ENCODE measurements around the gene SWT1. TPM values are rescaled to one million over a fixed set of nuclear protein-coding genes. Genes with fewer than 3 reads are reported as not detected.
A peak's percentile ranks its signal among the peaks of the same experiment; 100 is the strongest.

SWT1 gene
- total and polyA plus RNA-seq, 9 of the 15 experiments (the other 6 are each of a cell fraction or from before 2014, with no cell fraction given): 1.5 to 3.4 (median 2.3) TPM

GRCh38 chr1:185267301-185267700 lies 110.3 kb downstream of the SWT1 start:
- ATAC-seq (no peak), DNase-seq (ENCODE audit: extremely low read depth in 1 of 4, low spot score in 3 of 4) (no peak), FAIRE-seq (no peak)
- 75% methylated on average over 3 of the region's 3 CpGs for WGBS (ENCODE audit: insufficient coverage, low coverage, missing lambda C conversion rate)
- POLR2A ChIA-PET: interaction anchor here (0.6 to 1.8 kb wide), 2 partner anchors 17 to 1447 kb away, joined by 4 to 5 read pairs; no protein-coding TSS in a partner anchor
- CTCF ChIA-PET (ENCODE audit: low intra/inter-chr PET ratio): no interaction called here
- Histone ChIP-seq H3K36me3 (ENCODE audit: control insufficient read depth, insufficient read depth, low read length) (no peaks in the 10 kb centered on the region), H3K27me3 (ENCODE audit: control insufficient read depth in 2 of 2, insufficient read depth in 2 of 2, low read length in 2 of 2) (no peaks in the 10 kb centered on the region), H3K9ac (ENCODE audit: insufficient read depth in 1 of 2, low read depth in 2 of 2, low read length in 2 of 2) (no peak overlapping the region), H3K79me2 (ENCODE audit: control insufficient read depth, insufficient read depth, low read length) (no peaks in the 10 kb centered on the region), H4K20me1 (replicated peaks; ENCODE audit: control insufficient read depth, insufficient read depth, low read length) (no peaks in the 10 kb centered on the region), H3K4me3 (no peak overlapping the region), H3K9me3 (replicated peaks; ENCODE audit: control insufficient read depth, insufficient read depth, low read depth, low read length) (peaks cover 5% of the 10 kb centered on the region; the same call in 1 of the 2 replicates), H3K4me1 (replicated peaks in 1 of 2; ENCODE audit: control insufficient read depth in 2 of 2, insufficient read depth in 2 of 2, low read length in 2 of 2) (peaks cover 2 to 19% of the 10 kb centered on the region in 2 experiments; a peak in 4 of 5 replicates), H3K9me1 (ENCODE audit: control insufficient read depth, insufficient read depth, low read length) (no peaks in the 10 kb centered on the region), H3K4me2 (ENCODE audit: insufficient read depth, low read length) (no peak overlapping the region), H3K27ac (ENCODE audit: extremely low read depth, low read depth, low read length) (no peak overlapping the region), H2AFZ (ENCODE audit: low read depth, low read length) (no peak overlapping the region)
- intact Hi-C loops (cut with micrococcal nuclease) (no loop called here), in situ Hi-C loops (cut with MboI) (no loop called here)
- BruUV-seq (replicated peaks): no TSS peak
- TF ChIP-seq ZNF518B (CRISPR knock-in tag; IDR thresholded peaks at IDR 0.05) (no peak), ZC3H4 (CRISPR knock-in tag; IDR thresholded peaks at IDR 0.05; ENCODE audit: borderline replicate concordance) (no peak), TRIM25 (IDR thresholded peaks at IDR 0.05; ENCODE audit: borderline replicate concordance) (no peak), ZSCAN29 (IDR thresholded peaks at IDR 0.05) (no peak), PCBP2 (IDR thresholded peaks at IDR 0.05; ENCODE audit: low read depth, low read length, poor library complexity, severe bottlenecking) (peak; percentile 3), RBM22 (IDR thresholded peaks at IDR 0.05; ENCODE audit: low read depth, low read length, poor library complexity, severe bottlenecking) (no peak), SMAD1 (IDR thresholded peaks at IDR 0.05; ENCODE audit: low read depth, low read length, partially characterized antibody) (no peak), TRIM24 (IDR thresholded peaks at IDR 0.05) (peak in 1 of 2 experiments; percentile 19; a peak in 1 of 4 replicates), ZNF143 (CRISPR knock-in tag; IDR thresholded peaks at IDR 0.05) (no peak), TCF3 (CRISPR knock-in tag; IDR thresholded peaks at IDR 0.05) (0 out of 2 replicates have a peak, but pooled peaks have one; percentile 16), TEAD4 (IDR thresholded peaks at IDR 0.05; ENCODE audit: low read length) (peak; percentile 50; the same call in 1 of the 2 replicates), TEAD4 (CRISPR knock-in tag; IDR thresholded peaks at IDR 0.05; ENCODE audit: borderline replicate concordance) (no peak), TRIM28 (IDR thresholded peaks at IDR 0.05) (no peak)
